ENCODE measurements around the gene WBP11.
A peak's percentile ranks its signal among the peaks of the same experiment; 100 is the strongest.

The WBP11 gene

GRCh38 chr12:14824012-14824634 is 20.8 kb upstream of the WBP11 start:
- no peak for DNase-seq (ENCODE audit: low read depth)
- no peak overlapping the region for H3K4me3 ChIP-seq (ENCODE audit: low read depth, low read length)
- TF ChIP-seq MAX (IDR thresholded peaks at IDR 0.05; ENCODE audit: low read depth, low read length) (no peak), CTCF (IDR thresholded peaks at IDR 0.05; ENCODE audit: low read depth, low read length) (no peak), POLR2A (IDR thresholded peaks at IDR 0.05; ENCODE audit: extremely low read depth, insufficient read length) (no peak), MYC (IDR thresholded peaks at IDR 0.05; ENCODE audit: low read depth, low read length) (no peak)

- no peak within 1 kb of the TSS for H3K4me3 ChIP-seq (ENCODE audit: low read depth, low read length)
- TF ChIP-seq CTCF (IDR thresholded peaks at IDR 0.05; ENCODE audit: low read depth, low read length) (no peak), MYC (IDR thresholded peaks at IDR 0.05; ENCODE audit: low read depth, low read length) (no peak), MAX (IDR thresholded peaks at IDR 0.05; ENCODE audit: low read depth, low read length) (no peak), POLR2A (IDR thresholded peaks at IDR 0.05; ENCODE audit: extremely low read depth, insufficient read length) (no peak)
- DNase-seq (ENCODE audit: low read depth), result no peak
These were observed 10.7 kb upstream of the WBP11 start, which contains the start of gene SMCO3 for GRCh38 chr12:14814014-14814413. SMCO3 (minus strand) TSS chr12:14814182; CDS start chr12:14806680, 7,502 bp downstream.

GRCh38 chr12:14811486-14811885 is 8.2 kb upstream of the WBP11 start:
- no peak for TF ChIP-seq MYC (IDR thresholded peaks at IDR 0.05; ENCODE audit: low read depth, low read length)
- no peak for TF ChIP-seq POLR2A (IDR thresholded peaks at IDR 0.05; ENCODE audit: extremely low read depth, insufficient read length)
- TF ChIP-seq CTCF (IDR thresholded peaks at IDR 0.05; ENCODE audit: low read depth, low read length), result no peak
- no peak for TF ChIP-seq MAX (IDR thresholded peaks at IDR 0.05; ENCODE audit: low read depth, low read length)

GRCh38 chr12:14810953-14811483 is 7.7 kb upstream of the WBP11 start:
- H3K4me3 ChIP-seq (ENCODE audit: low read depth, low read length), result no peak overlapping the region
- no peak for TF ChIP-seq POLR2A (IDR thresholded peaks at IDR 0.05; ENCODE audit: extremely low read depth, insufficient read length)
- TF ChIP-seq MYC (IDR thresholded peaks at IDR 0.05; ENCODE audit: low read depth, low read length), result no peak
- TF ChIP-seq MAX (IDR thresholded peaks at IDR 0.05; ENCODE audit: low read depth, low read length), result no peak
- no peak for DNase-seq (ENCODE audit: low read depth)

More at GRCh38 chr12:14811486-14811885, 8.2 kb upstream of the WBP11 start:
- DNase-seq (ENCODE audit: low read depth), result no peak
- H3K4me3 ChIP-seq (ENCODE audit: low read depth, low read length), result no peak overlapping the region

GRCh38 chr12:14810167-14810952 is 7.1 kb upstream of the WBP11 start:
- TF ChIP-seq MYC (IDR thresholded peaks at IDR 0.05; ENCODE audit: low read depth, low read length) (no peak), POLR2A (IDR thresholded peaks at IDR 0.05; ENCODE audit: extremely low read depth, insufficient read length) (no peak), MAX (IDR thresholded peaks at IDR 0.05; ENCODE audit: low read depth, low read length) (no peak)
- H3K4me3 ChIP-seq (ENCODE audit: low read depth, low read length), result no peak overlapping the region
- DNase-seq (ENCODE audit: low read depth), result no peak

- peak overlapping the region; percentile 75 for H3K4me3 ChIP-seq (ENCODE audit: low read depth, low read length)
- no peak for TF ChIP-seq CTCF (IDR thresholded peaks at IDR 0.05; ENCODE audit: low read depth, low read length)
- TF ChIP-seq POLR2A (IDR thresholded peaks at IDR 0.05; ENCODE audit: extremely low read depth, insufficient read length), result no peak
- TF ChIP-seq MAX (IDR thresholded peaks at IDR 0.05; ENCODE audit: low read depth, low read length), result no peak
- TF ChIP-seq MYC (IDR thresholded peaks at IDR 0.05; ENCODE audit: low read depth, low read length), result no peak
- no peak for DNase-seq (ENCODE audit: low read depth)
These were observed 517 bp upstream of the WBP11 start for GRCh38 chr12:14803830-14804160.

Data from NB4 (cell line).